ENCODE results near the gene ZMIZ1. TPM values are rescaled to one million over a fixed set of nuclear protein-coding genes. Genes with fewer than 3 reads are reported as not detected.
A peak's percentile ranks its signal among the peaks of the same experiment; 100 is the strongest.

Gene ZMIZ1
- total and polyA plus RNA-seq, 4 donors = 18.3 to 80.2 (median 42.6) TPM

DNA sequence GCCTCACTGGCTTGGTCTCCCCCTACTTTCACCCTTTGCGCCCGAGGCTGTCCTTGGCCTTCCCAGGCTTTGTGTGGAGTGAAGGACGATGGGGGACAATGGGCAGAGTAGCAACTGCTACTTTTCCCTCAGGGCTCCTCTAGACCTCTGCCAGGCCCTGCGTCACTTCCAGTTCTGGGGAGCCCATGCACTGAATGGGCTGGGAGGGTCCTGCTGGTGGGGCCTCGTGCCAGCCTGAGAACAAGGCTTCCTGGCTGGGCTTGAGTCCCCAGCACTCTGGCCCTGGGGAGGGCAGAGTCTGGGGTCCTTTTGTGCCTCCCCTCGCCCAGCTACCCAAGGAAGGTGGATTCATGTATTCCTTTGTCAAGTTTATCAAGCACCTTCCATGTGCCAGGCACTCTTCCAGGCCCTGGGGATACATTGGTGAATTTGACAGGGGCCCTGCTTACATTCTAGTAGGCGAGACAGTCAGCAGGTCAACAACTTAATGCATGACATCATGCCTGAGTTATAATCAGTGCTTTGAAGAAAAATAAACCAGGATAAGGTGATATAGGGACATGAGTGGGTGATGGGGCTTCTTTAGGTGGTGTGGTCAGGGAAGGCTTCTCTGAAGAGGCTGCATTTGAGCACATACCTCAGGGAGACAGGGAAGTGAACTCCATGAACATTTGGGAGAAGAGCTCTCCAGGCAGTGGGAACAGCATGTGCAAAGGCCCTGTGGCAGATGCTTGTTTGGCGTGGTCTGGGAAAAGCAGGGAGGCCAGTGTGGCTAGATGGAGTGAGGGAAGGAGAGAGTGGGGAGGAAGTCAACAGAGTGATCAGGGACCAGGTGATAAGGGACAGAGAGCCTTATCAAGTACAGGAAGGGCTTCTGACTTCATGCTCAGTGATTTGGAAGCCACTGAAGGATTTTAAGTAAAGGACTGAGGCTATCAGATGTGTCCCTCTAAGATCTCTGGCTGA, 14.1 kb downstream of the ZMIZ1 start:
- Histone ChIP-seq H3K9ac (ENCODE audit: insufficient read depth in 1 of 2, low read length in 2 of 2) (peak overlapping the region in 1 of 2 donors; percentile 20), H3K27me3 (ENCODE audit: control insufficient read depth in 3 of 3, insufficient read depth in 3 of 3, low read length in 2 of 3) (no peaks in the 10 kb centered on the region), H3K36me3 (ENCODE audit: control insufficient read depth in 4 of 4, insufficient read depth in 4 of 4, low read length in 4 of 4) (peaks cover 0 to 2% (median 0%) of the 10 kb centered on the region in 4 donors), H3K27ac (ENCODE audit: low read depth in 1 of 2, low read length in 1 of 2) (peak overlapping the region; percentile 80 to 86), H3K4me1 (ENCODE audit: control insufficient read depth in 5 of 5, insufficient read depth in 5 of 5, low read length in 5 of 5) (peaks cover 20 to 78% (median 40%) of the 10 kb centered on the region in 5 donors), H3K4me3 (no peak overlapping the region), H3K9me3 (ENCODE audit: control insufficient read depth in 4 of 4, insufficient read depth in 3 of 4, low read length in 3 of 4) (no peaks in the 10 kb centered on the region)
- no peak for ATAC-seq (ENCODE audit: insufficient read depth, low FRiP score)
- 71 to 82% methylated on average over 8 of the region's 8 CpGs for WGBS, 2 donors
- no peak for DNase-seq
- TF ChIP-seq, protein P1, sequence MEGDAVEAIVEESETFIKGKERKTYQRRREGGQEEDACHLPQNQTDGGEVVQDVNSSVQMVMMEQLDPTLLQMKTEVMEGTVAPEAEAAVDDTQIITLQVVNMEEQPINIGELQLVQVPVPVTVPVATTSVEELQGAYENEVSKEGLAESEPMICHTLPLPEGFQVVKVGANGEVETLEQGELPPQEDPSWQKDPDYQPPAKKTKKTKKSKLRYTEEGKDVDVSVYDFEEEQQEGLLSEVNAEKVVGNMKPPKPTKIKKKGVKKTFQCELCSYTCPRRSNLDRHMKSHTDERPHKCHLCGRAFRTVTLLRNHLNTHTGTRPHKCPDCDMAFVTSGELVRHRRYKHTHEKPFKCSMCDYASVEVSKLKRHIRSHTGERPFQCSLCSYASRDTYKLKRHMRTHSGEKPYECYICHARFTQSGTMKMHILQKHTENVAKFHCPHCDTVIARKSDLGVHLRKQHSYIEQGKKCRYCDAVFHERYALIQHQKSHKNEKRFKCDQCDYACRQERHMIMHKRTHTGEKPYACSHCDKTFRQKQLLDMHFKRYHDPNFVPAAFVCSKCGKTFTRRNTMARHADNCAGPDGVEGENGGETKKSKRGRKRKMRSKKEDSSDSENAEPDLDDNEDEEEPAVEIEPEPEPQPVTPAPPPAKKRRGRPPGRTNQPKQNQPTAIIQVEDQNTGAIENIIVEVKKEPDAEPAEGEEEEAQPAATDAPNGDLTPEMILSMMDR (IDR thresholded peaks at IDR 0.05; ENCODE audit: control extremely low read depth, extremely low read depth) = no peak

DNA sequence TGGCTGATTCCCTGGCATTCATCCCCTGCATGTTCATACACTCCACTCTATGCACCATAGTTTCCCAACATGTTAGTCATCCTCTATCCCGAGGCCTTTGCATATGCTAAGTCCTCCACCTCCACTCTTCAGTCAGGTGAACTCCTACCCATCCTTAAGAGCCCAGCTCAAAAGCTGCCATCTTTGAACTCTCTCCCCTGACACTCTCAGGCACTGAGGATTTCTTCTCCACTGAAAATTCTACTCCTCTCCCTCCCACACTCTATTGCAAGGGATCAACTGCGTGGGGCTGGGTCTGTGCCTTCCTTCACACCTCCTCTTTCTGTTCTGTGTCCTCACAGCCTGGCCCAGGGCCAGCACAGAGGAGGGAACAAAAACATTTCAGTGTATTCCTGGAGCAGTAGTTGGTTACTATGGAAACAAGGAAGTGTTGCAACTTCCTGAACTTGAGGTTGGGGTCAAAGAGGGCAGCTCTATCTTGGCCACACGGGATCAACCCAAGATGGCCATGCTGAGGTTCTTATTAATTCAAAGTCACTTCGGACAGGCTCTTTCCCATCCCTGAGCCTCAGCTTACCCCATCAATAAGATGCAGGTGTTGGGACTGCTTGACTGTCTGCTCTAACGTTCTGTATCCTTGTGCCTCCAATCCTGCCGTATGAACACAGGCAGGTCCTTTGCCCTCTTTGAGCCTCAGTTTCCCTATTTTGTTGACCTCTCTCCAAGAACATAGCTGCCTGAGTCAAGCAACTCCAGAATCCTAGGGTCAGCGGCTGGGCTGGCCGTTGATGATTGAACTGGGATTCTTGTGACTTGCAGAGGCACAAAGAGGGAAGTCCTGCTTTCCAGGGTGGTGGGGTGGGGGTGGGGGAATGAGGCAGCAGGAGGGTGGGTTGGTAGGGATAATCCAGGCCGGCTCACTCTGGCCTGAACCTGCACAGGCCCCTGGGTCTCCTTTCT, 15.5 kb downstream of the ZMIZ1 start:
- WGBS, 2 donors = 11 to 24% methylated on average over 9 of the region's 9 CpGs

DNA sequence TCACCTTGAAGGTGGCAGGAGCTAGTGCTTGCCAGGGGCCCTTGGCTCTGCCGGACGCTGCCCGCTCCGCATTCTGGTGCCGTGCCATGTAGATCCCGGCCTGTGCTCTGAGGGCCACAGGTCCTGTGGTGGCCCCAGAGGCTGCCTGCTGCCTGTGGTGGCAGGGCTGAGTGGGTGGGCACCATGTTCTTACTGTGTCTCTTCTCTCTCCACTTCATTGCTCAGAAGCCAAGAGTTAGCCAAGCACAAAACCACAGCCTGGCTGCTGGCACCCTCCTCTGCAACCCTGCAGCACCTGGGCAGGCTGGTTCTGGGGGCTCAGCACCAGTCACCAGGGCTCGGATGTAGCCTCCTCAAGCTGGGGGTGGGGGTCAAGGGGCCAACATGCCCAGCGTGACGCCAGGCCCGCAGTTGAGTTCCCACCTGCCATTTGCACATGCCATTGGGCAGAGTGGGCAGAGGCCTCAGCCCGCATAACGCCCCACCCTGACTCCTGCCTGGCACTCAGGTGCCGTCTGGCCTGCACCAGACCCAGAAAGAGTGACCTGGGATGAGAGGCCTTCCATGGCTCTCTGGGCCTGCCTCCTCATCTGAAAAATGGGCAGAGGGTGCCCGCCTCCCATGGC, 16.3 kb downstream of the ZMIZ1 start:
- Histone ChIP-seq H3K27me3 (ENCODE audit: control insufficient read depth in 3 of 3, insufficient read depth in 3 of 3, low read length in 2 of 3) (no peaks in the 10 kb centered on the region), H3K9me3 (ENCODE audit: control insufficient read depth in 4 of 4, insufficient read depth in 3 of 4, low read length in 3 of 4) (no peaks in the 10 kb centered on the region), H3K4me1 (ENCODE audit: control insufficient read depth in 5 of 5, insufficient read depth in 5 of 5, low read length in 5 of 5) (peaks cover 13 to 73% (median 28%) of the 10 kb centered on the region in 5 donors), H3K9ac (ENCODE audit: insufficient read depth in 1 of 2, low read length in 2 of 2) (no peak overlapping the region), H3K27ac (ENCODE audit: low read depth in 1 of 2, low read length in 1 of 2) (peak overlapping the region; percentile 80 to 85), H3K4me3 (no peak overlapping the region), H3K36me3 (ENCODE audit: control insufficient read depth in 4 of 4, insufficient read depth in 4 of 4, low read length in 4 of 4) (peaks cover 0 to 4% (median 0%) of the 10 kb centered on the region in 4 donors)
- TF ChIP-seq, protein P1 (IDR thresholded peaks at IDR 0.05; ENCODE audit: control extremely low read depth, extremely low read depth) = no peak
- no peak for DNase-seq
- 81 to 86% methylated on average over 14 of the region's 14 CpGs for WGBS, 2 donors
- ATAC-seq (ENCODE audit: insufficient read depth, low FRiP score) = no peak

More for the DNA sequence above, 15.5 kb downstream of the ZMIZ1 start:
- no peaks in the 10 kb centered on the region for H3K27me3 ChIP-seq (ENCODE audit: control insufficient read depth in 3 of 3, insufficient read depth in 3 of 3, low read length in 2 of 3)
- DNase-seq (peak; percentile 94 to 95 (median 94)), ATAC-seq (ENCODE audit: insufficient read depth, low FRiP score) (peak; percentile 64)
- no peak overlapping the region for H3K4me3 ChIP-seq
- H3K9me3 ChIP-seq (ENCODE audit: control insufficient read depth in 4 of 4, insufficient read depth in 3 of 4, low read length in 3 of 4) = no peaks in the 10 kb centered on the region
- H3K27ac ChIP-seq (ENCODE audit: low read depth in 1 of 2, low read length in 1 of 2) = peak overlapping the region; percentile 80 to 86
- TF ChIP-seq, protein P1 (IDR thresholded peaks at IDR 0.05; ENCODE audit: control extremely low read depth, extremely low read depth) = no peak
- H3K9ac ChIP-seq (ENCODE audit: insufficient read depth in 1 of 2, low read length in 2 of 2) = peak overlapping the region in 1 of 2 donors; percentile 20
- H3K36me3 ChIP-seq (ENCODE audit: control insufficient read depth in 4 of 4, insufficient read depth in 4 of 4, low read length in 4 of 4) = peaks cover 0 to 3% (median 0%) of the 10 kb centered on the region in 4 donors
- peaks cover 15 to 79% (median 34%) of the 10 kb centered on the region in 5 donors for H3K4me1 ChIP-seq (ENCODE audit: control insufficient read depth in 5 of 5, insufficient read depth in 5 of 5, low read length in 5 of 5)

Measured in lung (tissue), 12 donors.